Hepatocyte (in vitro differentiated cells): Measurements from ENCODE around the gene COL20A1.

ENCODE experiments used
- EZH2 ChIP-seq: fragments of 200-600 bp; sonication (generic); IDR thresholded peaks from 2 replicates; pipeline ENCODE4 v1.6.1; 2016; ENCODE audit warnings: antibody characterized with exemption, mild to moderate bottlenecking, borderline replicate concordance
- TF ChIP-seq, protein P1 (sequence below): fragments of 200-600 bp; sonication (generic); IDR thresholded peaks from 2 replicates; pipeline ENCODE4 v1.5.1; 2016; ENCODE audit warnings: antibody characterized with exemption, mild to moderate bottlenecking; ENCODE audit not compliant: poor library complexity

DNA sequence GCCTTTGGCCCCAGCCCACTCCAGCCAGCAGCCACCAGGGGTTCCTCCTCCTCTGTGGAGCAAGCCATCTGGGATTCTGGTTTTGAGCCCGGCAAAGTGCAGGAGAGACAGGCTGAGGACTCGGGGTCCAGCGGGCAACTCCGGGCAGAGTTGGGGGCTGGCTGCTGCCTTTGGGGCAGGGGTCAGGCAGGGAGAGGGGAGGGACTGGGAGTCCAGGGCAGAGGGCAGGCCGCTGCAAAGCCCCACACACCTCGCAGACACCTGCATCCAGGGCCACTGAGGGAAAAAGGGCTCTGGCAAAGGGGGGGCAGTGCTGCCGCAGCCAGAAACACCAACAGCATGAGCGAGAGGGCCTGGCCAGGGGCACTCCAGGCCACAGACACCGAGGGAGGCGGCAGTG is 48.5 kb upstream of the COL20A1 start:
- TF ChIP-seq, protein P1, sequence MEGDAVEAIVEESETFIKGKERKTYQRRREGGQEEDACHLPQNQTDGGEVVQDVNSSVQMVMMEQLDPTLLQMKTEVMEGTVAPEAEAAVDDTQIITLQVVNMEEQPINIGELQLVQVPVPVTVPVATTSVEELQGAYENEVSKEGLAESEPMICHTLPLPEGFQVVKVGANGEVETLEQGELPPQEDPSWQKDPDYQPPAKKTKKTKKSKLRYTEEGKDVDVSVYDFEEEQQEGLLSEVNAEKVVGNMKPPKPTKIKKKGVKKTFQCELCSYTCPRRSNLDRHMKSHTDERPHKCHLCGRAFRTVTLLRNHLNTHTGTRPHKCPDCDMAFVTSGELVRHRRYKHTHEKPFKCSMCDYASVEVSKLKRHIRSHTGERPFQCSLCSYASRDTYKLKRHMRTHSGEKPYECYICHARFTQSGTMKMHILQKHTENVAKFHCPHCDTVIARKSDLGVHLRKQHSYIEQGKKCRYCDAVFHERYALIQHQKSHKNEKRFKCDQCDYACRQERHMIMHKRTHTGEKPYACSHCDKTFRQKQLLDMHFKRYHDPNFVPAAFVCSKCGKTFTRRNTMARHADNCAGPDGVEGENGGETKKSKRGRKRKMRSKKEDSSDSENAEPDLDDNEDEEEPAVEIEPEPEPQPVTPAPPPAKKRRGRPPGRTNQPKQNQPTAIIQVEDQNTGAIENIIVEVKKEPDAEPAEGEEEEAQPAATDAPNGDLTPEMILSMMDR = no peak
- no peak for TF ChIP-seq EZH2
